Ishikawa (cell line): Measurements from ENCODE around the gene NFATC1.

Source experiments
- CEBPB ChIP-seq: IDR thresholded peaks from 2 replicates; pipeline ENCODE4 v1.6.1; 2012
- CREB1 ChIP-seq: IDR thresholded peaks from 2 replicates; pipeline ENCODE4 v1.6.1; 2012; ENCODE audit warnings: low read depth
- EGR1 ChIP-seq: IDR thresholded peaks from 2 replicates; pipeline ENCODE4 v1.6.1; 2012
- EP300 ChIP-seq: IDR thresholded peaks from 2 replicates; pipeline ENCODE4 v1.6.1; 2012; ENCODE audit warnings: borderline replicate concordance
- FOXM1 ChIP-seq: IDR thresholded peaks from 2 replicates; pipeline ENCODE4 v1.6.1; 2012; ENCODE audit warnings: low read depth, borderline replicate concordance
- NFIC ChIP-seq: IDR thresholded peaks from 2 replicates; pipeline ENCODE4 v1.6.1; 2012
- RAD21 ChIP-seq: IDR thresholded peaks from 2 replicates; pipeline ENCODE4 v1.6.1; 2012; ENCODE audit warnings: low read depth
- REST ChIP-seq: IDR thresholded peaks from 2 replicates; pipeline ENCODE4 v1.6.1; 2012; ENCODE audit warnings: low read depth, mild to moderate bottlenecking
- TAF1 ChIP-seq: IDR thresholded peaks from 2 replicates; pipeline ENCODE4 v1.6.1; 2012; ENCODE audit warnings: low read depth, mild to moderate bottlenecking
- TCF12 ChIP-seq: IDR thresholded peaks from 2 replicates; pipeline ENCODE4 v1.6.1; 2012; ENCODE audit warnings: low read depth
- TEAD4 ChIP-seq: IDR thresholded peaks from 2 replicates; pipeline ENCODE4 v1.6.1; 2012
- USF1 ChIP-seq: IDR thresholded peaks from 2 replicates; pipeline ENCODE4 v1.6.1; 2012
- YY1 ChIP-seq: IDR thresholded peaks from 2 replicates; pipeline ENCODE4 v1.6.1; 2012; ENCODE audit warnings: low read depth
- ZBTB7A ChIP-seq: IDR thresholded peaks from 2 replicates; pipeline ENCODE4 v1.6.1; 2012; ENCODE audit warnings: low read depth
- TF ChIP-seq, protein P1 (sequence below): IDR thresholded peaks from 2 replicates; pipeline ENCODE4 v1.6.1; 2012

Gene NFATC1

DNA sequence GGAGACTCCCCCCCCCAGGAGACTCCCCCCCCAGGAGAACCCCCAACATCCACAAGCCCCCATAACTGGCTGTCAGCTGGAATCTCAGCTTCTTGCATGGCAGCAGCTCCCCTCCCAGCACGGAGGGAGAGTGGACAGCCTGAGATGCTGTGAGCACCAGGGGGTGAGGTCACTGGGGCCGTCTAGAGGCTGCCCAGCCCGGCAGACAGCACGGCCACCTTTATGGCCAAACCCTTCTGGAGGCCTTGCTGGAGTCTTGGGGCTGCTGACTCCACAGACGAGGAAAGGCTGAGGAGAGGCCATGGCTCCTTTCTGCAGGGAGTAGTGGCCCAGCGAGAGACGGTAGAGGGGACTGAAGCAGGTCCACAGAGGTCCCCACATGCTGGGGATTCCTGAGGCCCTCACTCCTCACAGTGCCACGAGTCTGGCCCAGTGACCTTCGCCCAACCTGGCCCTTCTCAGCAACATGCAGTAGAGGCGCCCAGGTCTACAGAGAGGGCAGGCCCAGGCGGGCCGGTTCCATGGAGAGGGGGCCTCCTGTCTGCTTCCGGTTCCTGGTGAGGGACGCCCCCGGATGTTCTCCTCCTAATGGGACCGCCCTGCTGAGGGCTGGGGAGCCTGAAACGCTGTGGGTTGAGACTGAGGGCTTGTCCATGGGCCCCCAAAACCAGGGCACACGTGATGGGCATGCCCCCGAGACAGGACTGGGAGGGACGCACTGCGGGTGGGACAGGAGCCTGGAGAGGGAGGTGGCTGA, 161.3 kb downstream of the NFATC1 start:
- TF ChIP-seq ZBTB7A (no peak), NFIC (no peak), YY1 (no peak), EP300 (no peak), USF1 (no peak), TAF1 (no peak), RAD21 (no peak), REST (no peak), EGR1 (no peak), CEBPB (no peak), TCF12 (no peak), CREB1 (no peak), FOXM1 (no peak), TEAD4 (no peak)
- TF ChIP-seq, protein P1, sequence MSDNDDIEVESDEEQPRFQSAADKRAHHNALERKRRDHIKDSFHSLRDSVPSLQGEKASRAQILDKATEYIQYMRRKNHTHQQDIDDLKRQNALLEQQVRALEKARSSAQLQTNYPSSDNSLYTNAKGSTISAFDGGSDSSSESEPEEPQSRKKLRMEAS, result no peak

GRCh38 chr18:79558196-79558932, 162.6 kb downstream of the NFATC1 start:
- TF ChIP-seq TEAD4 (no peak), ZBTB7A (no peak), FOXM1 (no peak), RAD21 (no peak), YY1 (no peak), TCF12 (no peak), EGR1 (no peak), TAF1 (no peak), REST (no peak), NFIC (no peak), USF1 (no peak), EP300 (no peak), CEBPB (no peak), CREB1 (no peak)
- TF ChIP-seq, protein P1, result no peak

- TF ChIP-seq, protein P1, result no peak
- TF ChIP-seq TEAD4 (no peak), CREB1 (no peak), REST (no peak), RAD21 (no peak), YY1 (no peak), ZBTB7A (no peak), EGR1 (no peak), NFIC (no peak), TCF12 (no peak), EP300 (no peak), TAF1 (no peak), USF1 (no peak), FOXM1 (no peak), CEBPB (no peak)
Observed at GRCh38 chr18:79558933-79559416, 163.2 kb downstream of the NFATC1 start.
